ENCODE data around the gene MRPS24. TPM values are rescaled to one million over a fixed set of nuclear protein-coding genes. Genes with fewer than 3 reads are reported as not detected.

MRPS24 gene
- total and polyA plus RNA-seq, 2 donors (not counting 3 experiments of a cell fraction or from before 2014, with no cell fraction given): 105 to 279 TPM

- DNase-seq (ENCODE audit: low read depth, low spot score) (peak; percentile 17), FAIRE-seq (no peak)
- Histone ChIP-seq H3K4me3 (replicated peaks in 1 of 3; ENCODE audit: insufficient read depth in 1 of 3, low read depth in 1 of 3, low read length in 3 of 3) (peak overlapping the region; percentile 52 to 71 (median 66)), H3K4me2 (ENCODE audit: insufficient read depth, low read length) (peak overlapping the region; percentile 73), H4K20me1 (replicated peaks; ENCODE audit: control insufficient read depth, extremely low read depth, insufficient read depth, low read length) (no peaks in the 10 kb centered on the region), H3K27me3 (ENCODE audit: control insufficient read depth in 2 of 2, insufficient read depth in 2 of 2, low read length in 2 of 2) (peaks cover 0 to under 1% of the 10 kb centered on the region in 2 experiments), H3K4me1 (ENCODE audit: control insufficient read depth, extremely low read depth, insufficient read depth, low read length) (peaks cover 11% of the 10 kb centered on the region), H3K9me3 (replicated peaks; ENCODE audit: control insufficient read depth, insufficient read depth, low read length) (no peaks in the 10 kb centered on the region), H3K79me2 (ENCODE audit: control insufficient read depth, insufficient read depth, low read length) (no peaks in the 10 kb centered on the region), H3K9me1 (replicated peaks; ENCODE audit: control insufficient read depth, extremely low read depth, insufficient read depth, low read length) (no peaks in the 10 kb centered on the region), H3K27ac (ENCODE audit: insufficient read depth, low read depth, low read length) (no peak overlapping the region), H3K36me3 (ENCODE audit: control insufficient read depth in 2 of 2, extremely low read depth in 1 of 2, insufficient read depth in 2 of 2, low read length in 2 of 2) (peaks cover 3 to 9% of the 10 kb centered on the region in 2 experiments), H2AFZ (ENCODE audit: low read depth, low read length) (peak overlapping the region; percentile 74), H3K9ac (replicated peaks; ENCODE audit: extremely low read depth, insufficient read depth, low read length) (peak overlapping the region; percentile 55)
- intact Hi-C loops (cut with micrococcal nuclease) (loop anchor here (1.0 to 2.0 kb wide), 2 partner anchors 12 to 38 kb away; partner anchors contain the start of gene URGCP), dilution Hi-C loops (cut with MboI; ENCODE audit: extremely low pct_ligation_motif_present, low sequenced_read_pairs) (no loop called here)
- POLR2A ChIA-PET: no interaction called here
- TF ChIP-seq JUN (IDR thresholded peaks at IDR 0.05; ENCODE audit: borderline replicate concordance, insufficient read depth, insufficient read length, low read depth) (no peak), MAX (IDR thresholded peaks at IDR 0.05; ENCODE audit: insufficient read depth, insufficient read length) (no peak), FOS (IDR thresholded peaks at IDR 0.05; ENCODE audit: borderline replicate concordance, insufficient read depth, low read length) (no peak), EZH2 (IDR thresholded peaks at IDR 0.05; ENCODE audit: borderline replicate concordance, low read depth, low read length, severe bottlenecking) (no peak), GATA2 (IDR thresholded peaks at IDR 0.05; ENCODE audit: insufficient read depth, insufficient read length, low read depth, low read length) (no peak)
- TF ChIP-seq, protein P1, sequence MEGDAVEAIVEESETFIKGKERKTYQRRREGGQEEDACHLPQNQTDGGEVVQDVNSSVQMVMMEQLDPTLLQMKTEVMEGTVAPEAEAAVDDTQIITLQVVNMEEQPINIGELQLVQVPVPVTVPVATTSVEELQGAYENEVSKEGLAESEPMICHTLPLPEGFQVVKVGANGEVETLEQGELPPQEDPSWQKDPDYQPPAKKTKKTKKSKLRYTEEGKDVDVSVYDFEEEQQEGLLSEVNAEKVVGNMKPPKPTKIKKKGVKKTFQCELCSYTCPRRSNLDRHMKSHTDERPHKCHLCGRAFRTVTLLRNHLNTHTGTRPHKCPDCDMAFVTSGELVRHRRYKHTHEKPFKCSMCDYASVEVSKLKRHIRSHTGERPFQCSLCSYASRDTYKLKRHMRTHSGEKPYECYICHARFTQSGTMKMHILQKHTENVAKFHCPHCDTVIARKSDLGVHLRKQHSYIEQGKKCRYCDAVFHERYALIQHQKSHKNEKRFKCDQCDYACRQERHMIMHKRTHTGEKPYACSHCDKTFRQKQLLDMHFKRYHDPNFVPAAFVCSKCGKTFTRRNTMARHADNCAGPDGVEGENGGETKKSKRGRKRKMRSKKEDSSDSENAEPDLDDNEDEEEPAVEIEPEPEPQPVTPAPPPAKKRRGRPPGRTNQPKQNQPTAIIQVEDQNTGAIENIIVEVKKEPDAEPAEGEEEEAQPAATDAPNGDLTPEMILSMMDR (IDR thresholded peaks at IDR 0.05; ENCODE audit: extremely low read depth in 1 of 2, insufficient read depth in 1 of 2, low read depth in 1 of 2, low read length in 2 of 2): no peak
- CTCF ChIA-PET: interaction anchor here (1.0 kb wide), 1 partner anchor 23 kb away, joined by 3 read pairs; no protein-coding TSS in a partner anchor
- TSS peak; percentile 54 for BruUV-seq (replicated peaks)
These were observed 674 bp downstream of the MRPS24 start for GRCh38 chr7:43868681-43869005.
